PC-3 (cell line): Measurements from ENCODE around the gene SLC10A2. TPM values are rescaled to one million over a fixed set of nuclear protein-coding genes. Genes with fewer than 3 reads are reported as not detected.

Source experiments
- ATAC-seq: fragments of 200-7000 bp; cut with Tn5 transposase; 2 replicates; pipeline ENCODE4 v1.9.1; 2020; ENCODE audit warnings: mild to moderate bottlenecking, moderate library complexity
- BruUV-seq: library from RNA; stranded (reverse); fragments of 400-500 nt; replicated peaks from 2 replicates; lab custom pipeline; 2021; lab: Mats Ljungman, UMichigan
- CTCF ChIA-PET: fragments of 300-600 bp; sonication (Branson Sonifier 250); formaldehyde crosslinking; loops from one replicate; lab custom pipeline; 2022; ENCODE audit warnings: antibody characterized with exemption; lab: Charles Lee
- POLR2A ChIA-PET: fragments of 300-600 bp; sonication (Branson Sonifier 250); formaldehyde crosslinking; loops from one replicate; lab custom pipeline; 2022; ENCODE audit warnings: antibody characterized with exemption; ENCODE audit not compliant: unreplicated experiment; lab: Charles Lee
- DNase-seq: peaks from one replicate; pipeline ENCODE4 v3.0.0-alpha.2; 2015
- H2AFZ ChIP-seq: fragments of 300-600 bp; sonication (generic); 2 replicates; pipeline ENCODE4 v1.6.0; 2016; ENCODE audit warnings: antibody characterized with exemption, low read length
- H3F3A ChIP-seq: fragments of 300-600 bp; sonication (generic); one replicate; pipeline ENCODE4 v1.6.0; 2017; ENCODE audit warnings: antibody characterized with exemption, low read length, control low read depth, mild to moderate bottlenecking; ENCODE audit not compliant: unreplicated experiment
- H3K27ac ChIP-seq: fragments of 300-600 bp; sonication (generic); 2 replicates; pipeline ENCODE4 v1.5.1; 2016; ENCODE audit warnings: mild to moderate bottlenecking, low read length
- H3K27me3 ChIP-seq: fragments of 300-600 bp; sonication (generic); 2 replicates; pipeline ENCODE4 v1.6.1; 2016; ENCODE audit warnings: low read length, mixed read lengths
- H3K36me3 ChIP-seq: fragments of 300-600 bp; sonication (generic); 2 replicates; pipeline ENCODE4 v1.6.1; 2016; ENCODE audit warnings: low read depth, mixed run types, low read length, mixed read lengths
- H3K4me1 ChIP-seq: fragments of 300-600 bp; sonication (generic); 2 replicates; pipeline ENCODE4 v1.5.1; 2016; ENCODE audit warnings: low read length; ENCODE audit not compliant: insufficient read depth
- H3K4me2 ChIP-seq: fragments of 300-600 bp; sonication (generic); 2 replicates; pipeline ENCODE4 v1.6.0; 2016; ENCODE audit warnings: low read length
- H3K4me3 ChIP-seq: fragments of 300-600 bp; sonication (generic); 2 replicates; pipeline ENCODE4 v1.5.1; 2016; ENCODE audit warnings: mild to moderate bottlenecking, low read length, mixed read lengths
- H3K79me2 ChIP-seq: fragments of 300-600 bp; sonication (generic); 2 replicates; pipeline ENCODE4 v1.6.1; 2017; ENCODE audit warnings: low read length, mixed read lengths
- H3K9ac ChIP-seq: fragments of 300-600 bp; sonication (generic); 2 replicates; pipeline ENCODE4 v1.6.0; 2016; ENCODE audit warnings: mild to moderate bottlenecking, low read length
- H3K9me2 ChIP-seq: fragments of 300-600 bp; sonication (generic); replicated peaks from 2 replicates; pipeline ENCODE4 v1.6.1; 2016; ENCODE audit warnings: mixed run types, low read length, mixed read lengths
- H3K9me3 ChIP-seq: fragments of 300-600 bp; sonication (generic); 2 replicates; pipeline ENCODE4 v1.6.1; 2016; ENCODE audit warnings: low read length, mixed read lengths
- H4K20me1 ChIP-seq: fragments of 300-600 bp; sonication (generic); 2 replicates; pipeline ENCODE4 v1.6.1; 2016; ENCODE audit warnings: low read length, mixed read lengths
- EZH2 ChIP-seq: fragments of 300-600 bp; sonication (generic); IDR thresholded peaks from one replicate; pipeline ENCODE4 v1.6.1; 2017; ENCODE audit warnings: antibody characterized with exemption, mild to moderate bottlenecking, low read length; ENCODE audit not compliant: unreplicated experiment
- EZH2phosphoT487 ChIP-seq: fragments of 300-600 bp; sonication (generic); IDR thresholded peaks from 2 replicates; pipeline ENCODE4 v1.6.1; 2018; ENCODE audit warnings: mild to moderate bottlenecking, antibody characterized with exemption, low read length, borderline replicate concordance
- intact Hi-C: fragments of 100-400 bp; cut with micrococcal nuclease; formaldehyde crosslinking; loops from 2 replicates; pipeline ENCODE4 v1.9.0; 2023
- total RNA-seq: library from RNA; depleted of rRNA; stranded (reverse); fragments of >200 nt; gene quantifications from 2 replicates; pipeline ENCODE4 v1.2.3, GENCODE V29; 2014
- TF ChIP-seq, protein P1 (sequence below): fragments of 300-600 bp; sonication (generic); conservative IDR thresholded peaks from 2 replicates; pipeline ENCODE4 v1.5.1; 2017; ENCODE audit warnings: antibody characterized with exemption, low read depth, mild to moderate bottlenecking, low read length

SLC10A2 gene
- total RNA-seq, 1 experiment from 2014 or later: not detected

GRCh38 chr13:103036268-103036667, 29.9 kb downstream of the SLC10A2 start:
- Histone ChIP-seq H3K27me3 (0 out of 2 replicates have a peak, but pooled peaks cover 5% of the 10 kb centered on the region), H3K27ac (no peak overlapping the region), H3K36me3 (no peaks in the 10 kb centered on the region), H3F3A (no peaks in the 10 kb centered on the region), H4K20me1 (no peaks in the 10 kb centered on the region), H3K9me2 (no peaks in the 10 kb centered on the region), H2AFZ (no peak overlapping the region), H3K4me2 (no peak overlapping the region), H3K4me3 (no peak overlapping the region), H3K9ac (no peak overlapping the region), H3K9me3 (no peaks in the 10 kb centered on the region), H3K79me2 (no peaks in the 10 kb centered on the region), H3K4me1 (no peaks in the 10 kb centered on the region)
- intact Hi-C loops: no loop called here
- DNase-seq (peak; percentile 6), ATAC-seq (no peak)
- TF ChIP-seq EZH2: no peak
- TF ChIP-seq EZH2phosphoT487: no peak
- TF ChIP-seq, protein P1, sequence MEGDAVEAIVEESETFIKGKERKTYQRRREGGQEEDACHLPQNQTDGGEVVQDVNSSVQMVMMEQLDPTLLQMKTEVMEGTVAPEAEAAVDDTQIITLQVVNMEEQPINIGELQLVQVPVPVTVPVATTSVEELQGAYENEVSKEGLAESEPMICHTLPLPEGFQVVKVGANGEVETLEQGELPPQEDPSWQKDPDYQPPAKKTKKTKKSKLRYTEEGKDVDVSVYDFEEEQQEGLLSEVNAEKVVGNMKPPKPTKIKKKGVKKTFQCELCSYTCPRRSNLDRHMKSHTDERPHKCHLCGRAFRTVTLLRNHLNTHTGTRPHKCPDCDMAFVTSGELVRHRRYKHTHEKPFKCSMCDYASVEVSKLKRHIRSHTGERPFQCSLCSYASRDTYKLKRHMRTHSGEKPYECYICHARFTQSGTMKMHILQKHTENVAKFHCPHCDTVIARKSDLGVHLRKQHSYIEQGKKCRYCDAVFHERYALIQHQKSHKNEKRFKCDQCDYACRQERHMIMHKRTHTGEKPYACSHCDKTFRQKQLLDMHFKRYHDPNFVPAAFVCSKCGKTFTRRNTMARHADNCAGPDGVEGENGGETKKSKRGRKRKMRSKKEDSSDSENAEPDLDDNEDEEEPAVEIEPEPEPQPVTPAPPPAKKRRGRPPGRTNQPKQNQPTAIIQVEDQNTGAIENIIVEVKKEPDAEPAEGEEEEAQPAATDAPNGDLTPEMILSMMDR: no peak
- ChIA-PET CTCF (no interaction called here), POLR2A (no interaction called here)
- BruUV-seq: no TSS peak

DNA sequence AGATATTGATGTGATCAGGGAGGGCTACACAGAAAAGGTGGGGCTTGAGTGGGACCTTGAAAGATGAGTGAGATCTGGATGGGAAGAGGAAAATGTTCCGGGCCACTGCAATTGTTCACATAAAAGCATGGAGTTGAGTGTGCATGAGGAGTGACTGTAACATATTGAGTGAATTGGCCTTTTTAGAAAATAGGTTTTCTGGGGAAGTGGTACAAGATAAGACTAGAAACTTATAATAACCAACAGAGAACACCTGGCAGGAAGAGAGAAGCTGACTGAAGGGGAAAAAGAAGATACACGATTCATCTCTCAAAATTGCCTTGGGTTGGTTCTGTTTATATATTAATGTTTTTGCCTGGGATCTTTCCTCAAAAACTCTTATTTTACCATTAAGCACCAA, 32.2 kb downstream of the SLC10A2 start:
- H3K4me2 ChIP-seq: no peak overlapping the region
- BruUV-seq: no TSS peak
- no peaks in the 10 kb centered on the region for H3K9me2 ChIP-seq
- no peak for TF ChIP-seq EZH2phosphoT487
- TF ChIP-seq, protein P1: no peak
- TF ChIP-seq EZH2: no peak
- no peak overlapping the region for H3K4me3 ChIP-seq
- no peak overlapping the region for H3K27ac ChIP-seq
- H4K20me1 ChIP-seq: no peaks in the 10 kb centered on the region
- no peaks in the 10 kb centered on the region for H3K79me2 ChIP-seq
- DNase-seq: no peak
- no peaks in the 10 kb centered on the region for H3K9me3 ChIP-seq
- POLR2A ChIA-PET: no interaction called here
- no peaks in the 10 kb centered on the region for H3K36me3 ChIP-seq
- intact Hi-C loops: no loop called here
- no peak overlapping the region for H2AFZ ChIP-seq
- ATAC-seq: no peak
- H3K9ac ChIP-seq: no peak overlapping the region
- H3F3A ChIP-seq: no peaks in the 10 kb centered on the region
- no peaks in the 10 kb centered on the region for H3K4me1 ChIP-seq
- CTCF ChIA-PET: interaction anchor here (0.5 kb wide), 1 partner anchor 107 kb away, joined by 3 read pairs; no protein-coding TSS in a partner anchor
- H3K27me3 ChIP-seq: 0 out of 2 replicates have a peak, but pooled peaks cover 5% of the 10 kb centered on the region

DNA sequence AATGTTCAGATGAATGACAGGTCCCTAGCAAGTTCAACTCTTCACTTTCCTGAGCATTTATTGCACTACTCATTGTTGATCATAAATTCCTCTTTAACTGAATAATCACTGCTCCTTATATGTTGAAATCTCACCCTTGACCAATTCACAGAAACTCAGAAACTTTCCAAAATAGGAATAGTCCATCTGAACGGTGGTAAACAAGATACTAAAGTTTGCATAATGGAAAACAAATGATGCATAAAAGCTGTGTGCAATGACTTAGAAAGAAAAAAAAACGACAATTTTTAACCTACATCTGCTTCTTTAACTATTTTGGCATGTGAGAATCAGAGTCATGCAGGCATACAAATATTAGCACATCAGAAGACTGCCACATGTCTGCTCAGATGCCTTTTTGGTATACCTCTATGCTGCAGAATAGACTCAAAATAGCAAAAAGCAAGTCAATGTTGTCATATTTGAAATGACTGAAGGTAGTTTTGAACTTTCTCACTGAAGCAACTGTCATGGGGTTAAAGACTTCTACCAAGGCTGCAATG, 34.8 kb downstream of the SLC10A2 start:
- Histone ChIP-seq H3K9ac (no peak overlapping the region), H3K9me3 (no peaks in the 10 kb centered on the region), H3F3A (no peaks in the 10 kb centered on the region), H4K20me1 (no peaks in the 10 kb centered on the region), H3K4me1 (no peaks in the 10 kb centered on the region), H3K4me3 (no peak overlapping the region), H3K79me2 (no peaks in the 10 kb centered on the region), H3K27ac (no peak overlapping the region), H3K27me3 (no peaks in the 10 kb centered on the region), H3K36me3 (no peaks in the 10 kb centered on the region), H3K4me2 (no peak overlapping the region), H3K9me2 (no peaks in the 10 kb centered on the region), H2AFZ (no peak overlapping the region)
- ATAC-seq: no peak
- intact Hi-C loops: no loop called here
- no peak for DNase-seq
- ChIA-PET POLR2A (no interaction called here), CTCF (no interaction called here)
- TF ChIP-seq, protein P1: no peak
- TF ChIP-seq EZH2 (no peak), EZH2phosphoT487 (no peak)
- BruUV-seq: no TSS peak
